ENCODE data around the gene CDKN2AIPNL. TPM values are rescaled to one million over a fixed set of nuclear protein-coding genes. Genes with fewer than 3 reads are reported as not detected.

CDKN2AIPNL gene, protein sequence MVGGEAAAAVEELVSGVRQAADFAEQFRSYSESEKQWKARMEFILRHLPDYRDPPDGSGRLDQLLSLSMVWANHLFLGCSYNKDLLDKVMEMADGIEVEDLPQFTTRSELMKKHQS
- 17.1 and 28.7 TPM in 2 replicates for polyA plus RNA-seq

DNA sequence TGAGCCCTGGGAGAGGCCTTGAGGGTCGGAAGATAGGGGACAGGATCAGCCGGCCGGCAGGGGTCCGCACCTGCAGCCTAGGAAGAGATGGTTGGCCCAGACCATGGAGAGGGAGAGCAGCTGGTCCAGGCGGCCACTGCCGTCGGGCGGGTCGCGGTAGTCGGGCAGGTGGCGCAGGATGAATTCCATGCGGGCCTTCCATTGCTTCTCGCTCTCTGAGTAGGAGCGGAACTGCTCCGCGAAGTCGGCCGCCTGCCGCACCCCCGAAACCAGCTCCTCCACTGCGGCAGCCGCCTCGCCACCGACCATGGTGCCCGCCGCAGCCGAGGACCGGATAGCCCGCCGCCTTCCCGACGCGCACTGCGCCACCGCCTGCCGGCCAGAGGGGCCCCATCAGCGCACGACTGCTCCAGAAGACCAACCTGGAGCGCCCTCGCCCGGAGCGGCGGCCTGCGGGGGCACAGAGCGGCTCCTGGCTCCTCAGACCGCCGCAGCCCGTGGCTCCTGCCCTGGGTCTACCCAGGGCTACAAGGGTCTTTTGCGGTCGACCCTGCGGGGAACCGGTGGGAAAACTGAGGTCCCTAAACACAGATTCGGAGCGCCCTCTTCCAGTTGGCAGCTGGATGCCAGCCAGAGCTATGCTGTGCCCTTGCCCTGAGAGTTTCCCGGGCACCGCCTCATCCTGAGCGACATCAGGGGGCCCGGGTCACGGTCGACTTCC lies at the start of gene CDKN2AIPNL:
Gene CDKN2AIPNL (minus strand): TSS at position 336 of the 721 bp plus-strand sequence. CDS start 27 bp downstream, at position 309.

DNA sequence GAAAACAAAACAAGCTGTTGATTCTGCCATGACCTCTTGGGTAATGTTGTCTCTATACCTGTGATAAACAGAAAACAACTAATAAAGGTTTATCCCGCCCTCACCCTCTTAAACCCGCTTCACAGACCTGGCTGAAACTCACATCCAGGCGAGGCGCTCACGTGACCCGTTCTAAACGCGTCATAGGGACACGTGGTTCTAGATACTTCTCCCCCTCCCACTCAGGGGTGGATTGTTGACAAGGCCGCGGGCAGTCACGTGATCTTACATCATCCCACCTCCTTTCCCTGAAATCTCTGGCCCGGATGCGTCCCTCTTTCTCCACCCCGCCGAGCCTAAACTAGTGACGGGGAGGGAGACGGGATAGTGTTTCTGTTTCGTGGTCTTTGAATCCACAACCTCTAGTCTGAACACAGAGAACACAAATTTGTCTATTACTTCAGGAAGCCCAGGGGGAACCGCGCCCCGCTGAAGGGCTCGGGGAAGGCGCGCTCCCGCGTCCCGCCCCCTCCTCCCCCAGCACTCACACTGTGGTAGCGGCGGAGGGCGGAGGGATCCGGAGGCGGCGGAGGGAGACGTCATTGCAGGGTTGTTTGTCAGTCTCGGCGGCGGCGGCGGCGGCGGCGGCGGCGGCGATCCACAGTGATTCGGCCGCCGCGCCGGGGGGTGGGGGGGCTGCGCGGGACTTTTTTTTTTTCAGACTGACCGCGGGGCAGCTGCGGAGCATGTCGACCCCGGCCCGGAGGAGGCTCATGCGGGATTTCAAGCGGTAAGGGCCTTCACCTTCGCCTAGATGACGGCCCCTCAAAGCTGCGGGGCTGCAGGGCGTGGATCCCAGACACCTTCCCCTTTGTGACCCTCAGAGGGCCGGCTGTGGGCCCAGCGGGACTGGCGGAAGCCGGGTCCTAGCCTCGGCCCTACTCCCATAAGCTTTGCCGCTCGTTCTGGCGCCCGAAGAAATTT lies 40.5 kb downstream of the CDKN2AIPNL start, which contains the start of gene UBE2B:
Gene UBE2B (plus strand): TSS at position 699 of the 963 bp plus-strand sequence. CDS start 27 bp downstream, at position 726.

Other genes starting within 250 kb of the CDKN2AIPNL start
- 2,494 and 3,378 TPM in 2 replicates for gene SKP1, start 234.9 kb downstream of the CDKN2AIPNL start, polyA plus RNA-seq
- gene PPP2CA, start 185.8 kb downstream of the CDKN2AIPNL start, polyA plus RNA-seq: 207 and 255 TPM in 2 replicates
- gene CDKL3, start 44.7 kb downstream of the CDKN2AIPNL start, polyA plus RNA-seq: 25.0 and 32.4 TPM in 2 replicates
- gene UBE2B, start 40.3 kb downstream of the CDKN2AIPNL start, polyA plus RNA-seq: 151 and 221 TPM in 2 replicates
- 1.0 and 2.7 TPM in 2 replicates for gene JADE2, start 113.8 kb upstream of the CDKN2AIPNL start, polyA plus RNA-seq
- 148 and 177 TPM in 2 replicates for gene SAR1B, start 220.9 kb upstream of the CDKN2AIPNL start, polyA plus RNA-seq
- gene SEC24A, start 236.9 kb upstream of the CDKN2AIPNL start, polyA plus RNA-seq: 5.3 and 6.6 TPM in 2 replicates